Stimulated activated CD4-positive, alpha-beta T cell treated with anti-CD3 and anti-CD28 coated beads, Interleukin-12 subunit alpha, Interleukin-12 subunit beta, amount 100 ng/mL, for 4 hours (primary cell): ENCODE results near the gene ADSS1.

ENCODE experiments used
- DNase-seq: peaks from one replicate; pipeline ENCODE4 v3.0.0-alpha.2; 2020

Gene ADSS1

DNA sequence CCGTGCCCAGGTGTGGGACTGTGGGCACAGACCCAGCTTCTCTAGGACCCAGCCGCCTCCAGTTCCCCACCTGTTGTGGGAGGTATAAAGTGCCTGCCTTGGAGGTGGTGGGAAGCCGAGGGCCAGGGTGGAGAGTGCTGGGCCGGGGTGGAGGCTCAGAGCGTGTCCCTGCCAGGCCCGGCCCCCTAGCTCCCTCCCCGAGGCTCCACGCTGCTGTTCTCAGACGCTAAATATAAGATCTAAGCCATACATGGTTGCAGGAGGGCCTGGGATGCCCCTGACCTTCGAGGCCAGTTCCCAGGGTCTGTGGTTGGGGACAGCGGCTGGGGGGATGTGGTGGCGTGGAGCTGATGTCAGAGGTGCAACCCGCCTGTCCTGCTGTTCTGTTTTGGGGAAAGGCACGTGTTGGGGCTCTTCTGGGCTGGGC lies 23.8 kb upstream of the ADSS1 start:
- no peak for DNase-seq

DNA sequence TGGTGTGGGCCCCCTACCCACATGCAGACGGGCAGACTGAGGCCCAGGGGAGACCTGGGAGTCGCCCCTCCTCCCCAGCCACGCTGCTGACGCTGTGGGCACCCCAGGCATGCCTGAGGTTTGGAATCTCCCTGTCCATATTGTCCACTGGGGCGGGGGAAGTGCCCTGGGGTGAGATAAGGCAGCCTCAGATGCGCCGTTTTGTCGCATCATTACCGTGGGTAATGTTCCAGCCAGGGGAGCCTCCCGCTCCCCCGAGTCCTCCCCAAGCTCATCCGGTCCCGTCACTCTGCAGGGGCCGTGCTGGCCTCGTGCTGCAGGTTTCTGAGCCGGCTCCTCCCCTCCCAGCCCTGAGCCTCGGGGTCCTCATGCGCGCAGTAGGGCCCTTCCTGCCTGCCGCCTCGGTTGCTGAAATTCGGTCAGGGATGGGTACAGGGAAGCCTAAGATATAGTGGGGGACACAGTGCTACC lies 23.2 kb upstream of the ADSS1 start:
- no peak for DNase-seq

GRCh38 chr14:104701383-104702076 lies 22.5 kb upstream of the ADSS1 start:
- no peak for DNase-seq

- no peak for DNase-seq
Measured at GRCh38 chr14:104702106-104702505, 21.9 kb upstream of the ADSS1 start.

GRCh38 chr14:104702673-104703072 lies 21.4 kb upstream of the ADSS1 start:
- no peak for DNase-seq

- DNase-seq: no peak
Measured at GRCh38 chr14:104703269-104703668, 20.8 kb upstream of the ADSS1 start.

DNA sequence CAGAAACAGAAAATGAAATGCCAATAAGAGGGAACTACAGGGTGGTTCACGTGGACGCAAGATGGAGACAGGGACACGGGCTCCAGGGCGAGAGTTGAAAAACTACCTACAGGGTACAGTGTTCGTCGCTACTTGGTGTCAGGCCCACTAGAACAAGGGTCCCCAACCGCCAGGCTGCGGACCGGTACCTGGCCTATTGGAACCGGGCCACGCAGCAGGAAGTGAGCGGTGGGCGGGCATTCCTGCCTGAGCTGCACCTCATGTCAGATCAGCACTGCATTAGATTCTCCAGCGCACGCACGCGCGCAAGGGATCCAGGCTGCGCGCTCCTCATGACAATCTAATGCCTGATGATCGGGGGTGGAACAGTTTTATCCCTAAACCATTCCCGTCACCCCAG lies 19.8 kb upstream of the ADSS1 start:
- DNase-seq: no peak

- no peak for DNase-seq
Measured at GRCh38 chr14:104705340-104706047, 18.5 kb upstream of the ADSS1 start.

- no peak for DNase-seq
Measured at GRCh38 chr14:104706733-104707607, 17.1 kb upstream of the ADSS1 start.

DNA sequence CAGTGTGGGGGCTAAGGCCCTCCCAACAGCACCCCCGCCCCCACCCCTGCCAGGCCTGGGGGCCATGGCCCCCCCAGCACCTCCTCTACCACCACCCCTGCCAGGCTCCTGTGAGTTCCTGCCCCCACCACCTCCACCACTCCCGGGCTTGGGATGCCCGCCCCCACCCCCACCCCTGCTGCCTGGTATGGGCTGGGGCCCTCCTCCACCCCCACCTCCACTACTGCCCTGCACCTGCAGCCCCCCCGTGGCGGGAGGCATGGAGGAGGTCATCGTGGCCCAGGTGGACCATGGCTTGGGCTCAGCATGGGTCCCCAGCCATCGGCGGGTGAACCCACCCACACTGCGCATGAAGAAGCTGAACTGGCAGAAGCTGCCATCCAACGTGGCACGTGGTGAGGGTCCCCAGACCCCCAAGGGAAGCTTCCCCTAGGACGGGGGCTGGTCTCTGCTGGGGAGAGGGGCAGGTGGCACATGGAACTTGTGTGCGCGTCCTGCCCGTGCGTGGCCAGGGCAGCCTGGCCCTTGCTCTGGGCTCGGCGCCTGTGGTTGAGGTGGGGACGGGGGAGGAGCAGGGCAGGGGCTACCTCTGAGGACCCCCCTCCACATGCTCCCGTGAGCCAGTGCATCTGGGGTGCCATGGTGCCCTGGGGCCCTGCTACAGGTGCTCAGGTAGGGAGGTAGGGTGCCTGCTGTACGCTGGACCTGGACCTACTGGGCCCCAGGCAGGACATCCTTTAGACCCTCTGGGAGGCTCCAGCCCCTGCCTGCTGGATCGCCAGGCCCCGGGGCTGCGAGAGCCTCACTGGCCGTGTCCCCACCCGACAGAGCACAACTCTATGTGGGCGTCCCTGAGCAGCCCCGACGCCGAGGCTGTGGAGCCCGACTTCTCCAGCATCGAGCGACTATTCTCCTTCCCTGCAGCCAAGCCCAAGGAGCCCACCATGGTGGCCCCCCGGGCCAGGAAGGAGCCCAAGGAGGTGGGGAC lies 16.1 kb upstream of the ADSS1 start:
- no peak for DNase-seq

DNA sequence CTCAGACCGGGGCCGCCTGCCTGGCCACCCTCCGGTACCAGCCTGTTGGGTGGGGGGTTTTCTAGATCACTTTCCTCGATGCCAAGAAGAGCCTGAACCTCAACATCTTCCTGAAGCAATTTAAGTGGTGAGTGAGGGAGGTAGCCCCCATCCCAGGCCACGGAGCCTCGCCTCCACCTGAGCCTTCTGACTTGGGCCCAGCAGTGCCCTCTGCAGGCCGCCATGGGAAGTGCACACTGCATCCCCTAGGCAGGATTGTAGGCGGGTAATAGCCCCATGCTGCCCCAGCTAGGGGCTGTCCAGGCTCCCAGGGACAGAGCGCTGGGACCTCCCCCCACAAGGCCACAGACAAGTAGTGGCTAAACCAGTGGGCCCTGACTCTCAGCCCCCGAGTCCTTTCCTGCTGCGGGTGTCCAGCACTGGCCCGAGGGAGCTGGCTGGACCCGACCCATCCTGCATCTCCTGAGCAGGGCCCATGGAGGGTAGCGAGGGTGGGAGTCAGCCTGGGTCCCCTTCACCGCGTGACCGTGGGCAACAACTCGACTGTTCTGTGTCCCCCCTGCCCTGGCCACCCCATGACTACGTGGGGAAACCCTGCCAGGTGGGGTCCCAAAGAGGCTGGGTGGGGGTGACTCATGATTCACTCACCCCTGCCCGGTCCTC lies 15.3 kb upstream of the ADSS1 start:
- peak; percentile 72 for DNase-seq

GRCh38 chr14:104709387-104710039 lies 14.5 kb upstream of the ADSS1 start:
- no peak for DNase-seq

GRCh38 chr14:104710071-104710735 lies 13.8 kb upstream of the ADSS1 start:
- DNase-seq: no peak

- no peak for DNase-seq
Measured at GRCh38 chr14:104712881-104713734, 10.9 kb upstream of the ADSS1 start.

GRCh38 chr14:104714066-104714465 lies 10.0 kb upstream of the ADSS1 start:
- DNase-seq: no peak

GRCh38 chr14:104714681-104715080 lies 9.3 kb upstream of the ADSS1 start:
- DNase-seq: no peak

DNA sequence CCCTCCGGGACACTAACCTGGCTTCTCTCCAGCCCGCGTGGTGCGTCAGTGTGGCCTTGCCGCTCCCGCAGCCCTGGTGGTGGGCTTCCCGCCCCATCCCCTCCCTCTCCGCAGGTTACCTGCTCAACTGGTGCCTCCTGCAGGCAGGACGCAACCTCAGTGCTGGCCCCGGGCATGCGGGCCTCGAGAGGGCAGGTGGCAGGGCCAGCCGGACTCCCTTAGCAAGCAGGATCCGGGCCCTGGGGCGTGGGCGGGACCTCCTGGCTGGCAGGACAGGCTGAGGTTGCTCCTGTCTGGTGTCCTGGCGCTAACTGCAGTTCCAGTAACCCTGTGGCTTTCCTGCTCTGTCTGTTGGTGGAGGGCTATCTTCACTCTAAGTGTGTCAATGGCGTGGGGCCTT lies 8.6 kb upstream of the ADSS1 start:
- no peak for DNase-seq

DNA sequence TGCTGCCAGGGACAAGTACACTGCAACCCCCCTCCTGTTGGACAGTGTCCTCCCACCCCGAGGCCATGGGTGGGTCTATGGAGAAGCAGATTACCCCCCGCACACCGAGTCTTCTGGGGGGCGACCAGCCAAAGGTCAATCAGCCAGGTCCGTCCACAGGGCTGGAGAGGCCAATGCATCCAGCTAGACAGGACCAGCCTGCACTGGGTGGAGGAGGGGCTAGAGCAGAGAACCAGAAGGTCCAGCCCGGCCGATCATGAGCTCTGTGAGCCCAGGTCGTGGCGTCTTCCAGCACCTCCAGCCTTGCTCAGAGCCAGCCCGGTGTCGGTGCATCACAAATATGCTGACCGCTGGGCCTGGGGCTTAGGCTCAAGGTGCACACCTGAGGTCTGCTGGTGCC lies 8.2 kb upstream of the ADSS1 start:
- no peak for DNase-seq

DNA sequence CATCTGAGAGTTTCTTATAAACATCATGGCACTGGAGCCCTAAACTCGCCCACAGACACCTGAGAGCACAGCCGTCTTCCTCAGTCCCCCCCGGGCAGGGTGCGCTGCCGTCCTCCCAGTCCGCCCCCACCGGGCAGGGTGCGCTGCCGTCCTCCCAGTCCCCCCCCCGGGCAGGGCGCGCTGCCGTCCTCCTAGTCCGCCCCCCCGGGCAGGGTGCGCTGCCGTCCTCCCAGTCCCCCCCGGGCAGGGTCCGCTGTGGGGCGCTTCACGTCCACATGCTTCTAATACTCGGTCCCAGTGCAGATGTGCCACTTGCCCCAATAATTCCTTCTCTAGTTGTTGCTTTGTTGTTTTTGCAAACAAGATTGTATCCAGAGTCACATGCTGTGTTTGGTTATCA lies 6.9 kb upstream of the ADSS1 start:
- no peak for DNase-seq

DNA sequence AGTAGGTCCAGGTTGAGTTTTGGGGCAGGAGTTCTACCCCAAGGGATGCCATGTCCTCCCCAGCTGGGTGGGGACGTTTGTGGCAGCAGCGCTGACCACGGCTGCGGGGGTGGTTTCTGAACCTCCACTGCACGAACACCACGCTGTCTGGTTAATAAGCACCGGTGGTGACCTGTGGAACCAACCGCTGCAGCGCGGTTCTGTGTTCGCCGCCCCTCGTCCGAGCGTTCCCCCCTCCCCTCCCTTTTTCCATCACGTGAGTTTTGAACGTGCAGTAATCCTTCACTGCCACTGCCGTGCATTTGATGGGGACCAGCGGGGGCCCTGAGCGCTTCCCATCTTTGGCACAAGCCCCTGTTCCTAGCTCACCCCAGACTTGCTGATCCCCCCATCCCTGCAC lies 6.4 kb upstream of the ADSS1 start:
- no peak for DNase-seq
